ENCODE data around the gene HSPB6.

Gene HSPB6

GRCh38 chr19:35717665-35718344, 39.0 kb downstream of the HSPB6 start, which contains the start of gene KMT2B:
Gene KMT2B (plus strand): TSS chr19:35718003. CDS start chr19:35718019, 16 bp downstream.
- DNase-seq (ENCODE audit: low read depth in 1 of 2, low spot score in 1 of 2), result no peak

GRCh38 chr19:35716801-35717664, 39.8 kb downstream of the HSPB6 start:
- DNase-seq (ENCODE audit: low read depth in 1 of 2, low spot score in 1 of 2), result peak; percentile 92 to 95

GRCh38 chr19:35715981-35716800, 40.6 kb downstream of the HSPB6 start:
- DNase-seq (ENCODE audit: low read depth in 1 of 2, low spot score in 1 of 2), result no peak

GRCh38 chr19:35715355-35715809, 41.4 kb downstream of the HSPB6 start:
- DNase-seq (ENCODE audit: low read depth in 1 of 2, low spot score in 1 of 2), result no peak

- no peak for DNase-seq (ENCODE audit: low read depth in 1 of 2, low spot score in 1 of 2)
Observed at GRCh38 chr19:35714601-35715354, 42.1 kb downstream of the HSPB6 start.

GRCh38 chr19:35713904-35714495, 42.8 kb downstream of the HSPB6 start:
- DNase-seq (ENCODE audit: low read depth in 1 of 2, low spot score in 1 of 2), result no peak

- no peak for DNase-seq (ENCODE audit: low read depth in 1 of 2, low spot score in 1 of 2)
Observed at GRCh38 chr19:35713506-35713850, 43.4 kb downstream of the HSPB6 start.

GRCh38 chr19:35712567-35713505, 44.0 kb downstream of the HSPB6 start:
- peak in 1 of 2 donors; percentile 28 for DNase-seq (ENCODE audit: low read depth in 1 of 2, low spot score in 1 of 2)

GRCh38 chr19:35710784-35711723, 45.8 kb downstream of the HSPB6 start:
- peak in 1 of 2 donors; percentile 29 for DNase-seq (ENCODE audit: low read depth in 1 of 2, low spot score in 1 of 2)

- no peak for DNase-seq (ENCODE audit: low read depth in 1 of 2, low spot score in 1 of 2)
Observed at GRCh38 chr19:35708391-35708790, 48.4 kb downstream of the HSPB6 start.

All from activated T-helper 1 cell treated with anti-CD3 and anti-CD28 coated beads, Interleukin-2, amount 50 U/mL, for 16 hours (primary cell).